WTC11 (cell line): ENCODE measurements around the gene AK6. TPM values are rescaled to one million over a fixed set of nuclear protein-coding genes. Genes with fewer than 3 reads are reported as not detected.

Experiments used
- ATF1 ChIP-seq: sonication (generic); formaldehyde crosslinking; IDR thresholded peaks from 2 replicates; pipeline ENCODE4 v1.8.1; 2023; ENCODE audit warnings: mild to moderate bottlenecking, moderate library complexity, missing genetic modification reagents
- ATF6 ChIP-seq: sonication (generic); formaldehyde crosslinking; IDR thresholded peaks from 2 replicates; pipeline ENCODE4 v1.8.1; 2023; ENCODE audit warnings: mild to moderate bottlenecking, missing genetic modification reagents
- CREM ChIP-seq: sonication (generic); formaldehyde crosslinking; IDR thresholded peaks from 2 replicates; pipeline ENCODE4 v1.8.1; 2022; ENCODE audit warnings: mild to moderate bottlenecking, missing genetic modification reagents, moderate library complexity
- E2F4 ChIP-seq: sonication (generic); formaldehyde crosslinking; IDR thresholded peaks from 2 replicates; pipeline ENCODE4 v1.8.1; 2022; ENCODE audit warnings: low read depth, mild to moderate bottlenecking, moderate library complexity, missing genetic modification reagents, borderline replicate concordance
- ESRRA ChIP-seq: sonication (generic); formaldehyde crosslinking; IDR thresholded peaks from 2 replicates; pipeline ENCODE4 v1.8.1; 2022; ENCODE audit warnings: mild to moderate bottlenecking, missing genetic modification reagents, borderline replicate concordance
- FOXJ3 ChIP-seq: sonication (generic); formaldehyde crosslinking; IDR thresholded peaks from 2 replicates; pipeline ENCODE4 v1.9.0; 2021; ENCODE audit warnings: missing genetic modification reagents, mild to moderate bottlenecking, borderline replicate concordance
- FOXK1 ChIP-seq: sonication (generic); formaldehyde crosslinking; IDR thresholded peaks from 2 replicates; pipeline ENCODE4 v1.8.0; 2022; ENCODE audit warnings: mild to moderate bottlenecking, moderate library complexity, missing genetic modification reagents
- FOXP1 ChIP-seq: sonication (generic); formaldehyde crosslinking; IDR thresholded peaks from 2 replicates; pipeline ENCODE4 v1.8.0; 2022; ENCODE audit warnings: missing genetic modification reagents, mild to moderate bottlenecking, moderate library complexity, borderline replicate concordance
- HMGXB4 ChIP-seq: sonication (generic); formaldehyde crosslinking; IDR thresholded peaks from 2 replicates; pipeline ENCODE4 v1.8.1; 2023; ENCODE audit warnings: mild to moderate bottlenecking, moderate library complexity, missing genetic modification reagents
- JAZF1 ChIP-seq: fragments of 250-450 bp; sonication (Bioruptor Pico); IDR thresholded peaks from 2 replicates; pipeline ENCODE4 v1.9.0; 2021; ENCODE audit warnings: moderate library complexity, mild to moderate bottlenecking, inconsistent platforms
- NR3C1 ChIP-seq: sonication (generic); formaldehyde crosslinking; conservative IDR thresholded peaks from 2 replicates; pipeline ENCODE4 v1.8.1; 2023; ENCODE audit warnings: low read depth, mild to moderate bottlenecking, missing genetic modification reagents
- OVOL2 ChIP-seq: fragments of 250-450 bp; sonication (Bioruptor Pico); IDR thresholded peaks from 2 replicates; pipeline ENCODE4 v1.9.0; 2021; ENCODE audit warnings: mild to moderate bottlenecking, borderline replicate concordance
- PRRX2 ChIP-seq: fragments of 250-450 bp; sonication (Bioruptor Pico); IDR thresholded peaks from 2 replicates; pipeline ENCODE4 v1.8.0; 2021; ENCODE audit warnings: mild to moderate bottlenecking
- RELA ChIP-seq: sonication (generic); formaldehyde crosslinking; IDR thresholded peaks from 2 replicates; pipeline ENCODE4 v1.8.1; 2022; ENCODE audit warnings: missing genetic modification reagents, mild to moderate bottlenecking, borderline replicate concordance
- RORB ChIP-seq: fragments of 250-450 bp; sonication (Bioruptor Pico); IDR thresholded peaks from 2 replicates; pipeline ENCODE4 v1.9.0; 2021; ENCODE audit warnings: mild to moderate bottlenecking
- SP1 ChIP-seq: sonication (generic); formaldehyde crosslinking; conservative IDR thresholded peaks from 2 replicates; pipeline ENCODE4 v1.8.1; 2022; ENCODE audit warnings: missing genetic modification reagents
- TCF7 ChIP-seq: sonication (generic); formaldehyde crosslinking; IDR thresholded peaks from 2 replicates; pipeline ENCODE4 v1.8.0; 2022; ENCODE audit warnings: mild to moderate bottlenecking, low read depth, missing genetic modification reagents, moderate library complexity
- TP53 ChIP-seq: sonication (generic); formaldehyde crosslinking; IDR thresholded peaks from 2 replicates; pipeline ENCODE4 v1.8.1; 2023; ENCODE audit warnings: mild to moderate bottlenecking, missing genetic modification reagents
- USF1 ChIP-seq: sonication (generic); formaldehyde crosslinking; IDR thresholded peaks from 2 replicates; pipeline ENCODE4 v1.8.0; 2022; ENCODE audit warnings: mild to moderate bottlenecking, missing genetic modification reagents
- ZBTB21 ChIP-seq: sonication (generic); formaldehyde crosslinking; IDR thresholded peaks from 2 replicates; pipeline ENCODE4 v1.8.1; 2023; ENCODE audit warnings: mild to moderate bottlenecking, missing genetic modification reagents, borderline replicate concordance
- ZNF121 ChIP-seq: sonication (generic); formaldehyde crosslinking; IDR thresholded peaks from 2 replicates; pipeline ENCODE4 v1.8.0; 2023; ENCODE audit warnings: missing genetic modification reagents
- ZNF138 ChIP-seq: sonication (generic); formaldehyde crosslinking; conservative IDR thresholded peaks from 2 replicates; pipeline ENCODE4 v1.8.1; 2022; ENCODE audit warnings: mild to moderate bottlenecking, moderate library complexity, missing genetic modification reagents
- ZNF219 ChIP-seq: sonication (generic); formaldehyde crosslinking; IDR thresholded peaks from 2 replicates; pipeline ENCODE4 v1.8.0; 2023; ENCODE audit warnings: missing genetic modification reagents, mild to moderate bottlenecking, borderline replicate concordance
- ZNF232 ChIP-seq: sonication (generic); formaldehyde crosslinking; IDR thresholded peaks from 2 replicates; pipeline ENCODE4 v1.8.0; 2022; ENCODE audit warnings: mild to moderate bottlenecking, missing genetic modification reagents
- ZNF317 ChIP-seq: sonication (generic); formaldehyde crosslinking; IDR thresholded peaks from 2 replicates; pipeline ENCODE4 v1.8.1; 2023; ENCODE audit warnings: low read depth, mild to moderate bottlenecking, moderate library complexity, missing genetic modification reagents, borderline replicate concordance
- ZNF396 ChIP-seq: fragments of 250-450 bp; sonication (Bioruptor Pico); IDR thresholded peaks from 2 replicates; pipeline ENCODE4 v1.8.0; 2021; ENCODE audit warnings: mild to moderate bottlenecking, moderate library complexity, borderline replicate concordance
- ZNF416 ChIP-seq: fragments of 250-450 bp; sonication (Bioruptor Pico); IDR thresholded peaks from 2 replicates; pipeline ENCODE4 v1.9.0; 2021; ENCODE audit warnings: mild to moderate bottlenecking, inconsistent platforms
- ZNF423 ChIP-seq: fragments of 250-450 bp; sonication (Bioruptor Pico); IDR thresholded peaks from 2 replicates; pipeline ENCODE4 v2.1.2; 2022; ENCODE audit warnings: mild to moderate bottlenecking, moderate library complexity
- total RNA-seq: library from RNA; stranded (reverse); gene quantifications from 3 replicates; pipeline ENCODE4 v1.2.3, GENCODE V29; 2021
- TF ChIP-seq, protein P1 (sequence below): sonication (generic); formaldehyde crosslinking; IDR thresholded peaks from 2 replicates; pipeline ENCODE4 v1.8.1; 2022; ENCODE audit warnings: low read depth, missing genetic modification reagents, borderline replicate concordance
- TF ChIP-seq, protein P2 (sequence below): sonication (generic); formaldehyde crosslinking; IDR thresholded peaks from 2 replicates; pipeline ENCODE4 v1.8.1; 2022; ENCODE audit warnings: mild to moderate bottlenecking, missing genetic modification reagents, moderate library complexity, borderline replicate concordance

Gene AK6
- total RNA-seq, 1 experiment from 2014 or later: 43.1 TPM

DNA sequence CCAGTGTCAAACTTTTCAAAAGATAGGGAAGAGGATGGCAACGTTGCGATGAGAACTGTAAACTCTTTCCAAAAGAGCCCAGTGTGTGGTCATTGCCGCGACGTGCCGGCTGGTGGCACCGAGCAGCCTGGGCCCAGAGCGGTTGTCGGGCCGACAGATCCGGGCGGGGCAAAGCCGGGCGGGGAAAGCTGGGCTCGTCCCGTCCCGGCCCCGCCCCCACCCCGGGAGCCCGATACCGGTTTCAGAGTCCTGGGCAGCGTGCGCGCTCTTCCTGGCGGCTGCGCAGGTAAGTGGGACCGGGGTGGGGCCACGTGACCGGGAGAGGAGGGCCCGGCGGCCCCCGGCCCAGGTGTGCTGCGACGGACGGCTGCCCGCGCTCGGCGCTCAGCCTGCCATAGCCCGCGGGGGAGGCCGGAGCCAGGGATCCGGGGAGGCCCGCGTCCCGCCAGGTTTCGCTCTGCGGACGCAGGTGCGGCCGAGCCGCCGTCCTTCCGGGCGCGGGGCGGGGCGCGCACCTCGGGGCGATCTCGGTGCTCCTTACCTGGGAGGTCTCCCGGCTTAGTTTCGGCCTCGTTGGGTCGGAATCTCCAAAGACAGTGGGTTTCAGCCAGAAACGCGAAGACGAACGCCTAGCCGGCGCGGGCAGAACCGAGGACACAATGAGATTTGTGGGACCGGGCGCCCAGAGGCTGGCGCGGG lies 45.7 kb upstream of the AK6 start, which contains the start of gene MARVELD2 (continued):
- no peak for TF ChIP-seq E2F4 (CRISPR knock-in tag)
- peak; percentile 96 for TF ChIP-seq USF1 (CRISPR knock-in tag)
- TF ChIP-seq FOXJ3 (CRISPR knock-in tag): no peak
- no peak for TF ChIP-seq ZNF416 (CRISPR knock-in tag)
- TF ChIP-seq ZNF121 (CRISPR knock-in tag): peak; percentile 43; the same call in 1 of the 2 replicates
- TF ChIP-seq ZNF138: 0 out of 2 replicates have a peak, but pooled peaks have one; percentile 76
- peak; percentile 86 for TF ChIP-seq ATF1 (CRISPR knock-in tag)
- no peak for TF ChIP-seq TCF7 (CRISPR knock-in tag)
- TF ChIP-seq ZBTB21: peak; percentile 83; the same call in 1 of the 2 replicates
- no peak for TF ChIP-seq ESRRA (CRISPR knock-in tag)
- TF ChIP-seq HMGXB4 (CRISPR knock-in tag): peak; percentile 95; the same call in 1 of the 2 replicates
- no peak for TF ChIP-seq ZNF232
- no peak for TF ChIP-seq RORB
- TF ChIP-seq NR3C1 (CRISPR knock-in tag): no peak; the same call in 1 of the 2 replicates
- no peak for TF ChIP-seq RELA (CRISPR knock-in tag)
- TF ChIP-seq, protein P1, sequence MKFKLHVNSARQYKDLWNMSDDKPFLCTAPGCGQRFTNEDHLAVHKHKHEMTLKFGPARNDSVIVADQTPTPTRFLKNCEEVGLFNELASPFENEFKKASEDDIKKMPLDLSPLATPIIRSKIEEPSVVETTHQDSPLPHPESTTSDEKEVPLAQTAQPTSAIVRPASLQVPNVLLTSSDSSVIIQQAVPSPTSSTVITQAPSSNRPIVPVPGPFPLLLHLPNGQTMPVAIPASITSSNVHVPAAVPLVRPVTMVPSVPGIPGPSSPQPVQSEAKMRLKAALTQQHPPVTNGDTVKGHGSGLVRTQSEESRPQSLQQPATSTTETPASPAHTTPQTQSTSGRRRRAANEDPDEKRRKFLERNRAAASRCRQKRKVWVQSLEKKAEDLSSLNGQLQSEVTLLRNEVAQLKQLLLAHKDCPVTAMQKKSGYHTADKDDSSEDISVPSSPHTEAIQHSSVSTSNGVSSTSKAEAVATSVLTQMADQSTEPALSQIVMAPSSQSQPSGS (CRISPR knock-in tag): no peak
- no peak for TF ChIP-seq ZNF317
- TF ChIP-seq JAZF1 (CRISPR knock-in tag): no peak
- no peak for TF ChIP-seq OVOL2 (CRISPR knock-in tag)
- TF ChIP-seq, protein P2, sequence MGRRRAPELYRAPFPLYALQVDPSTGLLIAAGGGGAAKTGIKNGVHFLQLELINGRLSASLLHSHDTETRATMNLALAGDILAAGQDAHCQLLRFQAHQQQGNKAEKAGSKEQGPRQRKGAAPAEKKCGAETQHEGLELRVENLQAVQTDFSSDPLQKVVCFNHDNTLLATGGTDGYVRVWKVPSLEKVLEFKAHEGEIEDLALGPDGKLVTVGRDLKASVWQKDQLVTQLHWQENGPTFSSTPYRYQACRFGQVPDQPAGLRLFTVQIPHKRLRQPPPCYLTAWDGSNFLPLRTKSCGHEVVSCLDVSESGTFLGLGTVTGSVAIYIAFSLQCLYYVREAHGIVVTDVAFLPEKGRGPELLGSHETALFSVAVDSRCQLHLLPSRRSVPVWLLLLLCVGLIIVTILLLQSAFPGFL (CRISPR knock-in tag): no peak
- peak; percentile 78 for TF ChIP-seq CREM (CRISPR knock-in tag)
- TF ChIP-seq FOXK1: peak; percentile 73; the same call in 1 of the 2 replicates
- peak; percentile 71; the same call in 1 of the 2 replicates for TF ChIP-seq FOXP1
- 0 out of 2 replicates have a peak, but pooled peaks have one; percentile 66 for TF ChIP-seq PRRX2
- peak; percentile 53 for TF ChIP-seq ZNF423
- peak; percentile 76 for TF ChIP-seq SP1 (CRISPR knock-in tag)
- TF ChIP-seq TP53 (CRISPR knock-in tag): peak; percentile 88
- no peak for TF ChIP-seq ATF6
- TF ChIP-seq ZNF396: no peak
- 0 out of 2 replicates have a peak, but pooled peaks have one; percentile 14 for TF ChIP-seq ZNF219 (CRISPR knock-in tag)
